Measurements from ENCODE around the gene FAM117A.

DNA sequence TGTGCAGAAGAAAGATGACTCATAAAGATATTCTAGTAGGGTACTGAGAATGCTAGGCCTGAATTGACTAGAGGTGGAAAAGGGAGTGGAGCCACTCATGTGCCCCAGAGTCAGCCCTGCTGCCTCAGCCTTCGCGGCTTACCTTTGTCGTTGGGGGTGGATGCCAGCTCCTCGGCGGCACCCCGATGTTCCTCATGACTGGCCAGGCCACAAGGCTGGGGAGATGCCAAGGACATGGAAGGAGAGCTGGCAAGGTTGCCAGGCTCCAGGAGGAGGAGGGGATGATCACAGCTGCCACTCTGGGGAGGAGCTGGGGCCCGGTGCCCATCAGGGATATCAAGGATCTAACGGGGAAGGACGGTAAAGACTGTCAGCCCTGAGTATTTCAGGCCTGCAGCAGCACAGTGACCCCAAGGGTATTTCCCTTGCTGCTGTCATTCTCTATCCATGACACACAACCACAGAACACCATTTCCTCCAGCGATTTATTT is 46.5 kb downstream of the FAM117A start:
- TF ChIP-seq, protein P1, sequence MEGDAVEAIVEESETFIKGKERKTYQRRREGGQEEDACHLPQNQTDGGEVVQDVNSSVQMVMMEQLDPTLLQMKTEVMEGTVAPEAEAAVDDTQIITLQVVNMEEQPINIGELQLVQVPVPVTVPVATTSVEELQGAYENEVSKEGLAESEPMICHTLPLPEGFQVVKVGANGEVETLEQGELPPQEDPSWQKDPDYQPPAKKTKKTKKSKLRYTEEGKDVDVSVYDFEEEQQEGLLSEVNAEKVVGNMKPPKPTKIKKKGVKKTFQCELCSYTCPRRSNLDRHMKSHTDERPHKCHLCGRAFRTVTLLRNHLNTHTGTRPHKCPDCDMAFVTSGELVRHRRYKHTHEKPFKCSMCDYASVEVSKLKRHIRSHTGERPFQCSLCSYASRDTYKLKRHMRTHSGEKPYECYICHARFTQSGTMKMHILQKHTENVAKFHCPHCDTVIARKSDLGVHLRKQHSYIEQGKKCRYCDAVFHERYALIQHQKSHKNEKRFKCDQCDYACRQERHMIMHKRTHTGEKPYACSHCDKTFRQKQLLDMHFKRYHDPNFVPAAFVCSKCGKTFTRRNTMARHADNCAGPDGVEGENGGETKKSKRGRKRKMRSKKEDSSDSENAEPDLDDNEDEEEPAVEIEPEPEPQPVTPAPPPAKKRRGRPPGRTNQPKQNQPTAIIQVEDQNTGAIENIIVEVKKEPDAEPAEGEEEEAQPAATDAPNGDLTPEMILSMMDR (IDR thresholded peaks at IDR 0.05; ENCODE audit: low read depth, low read length) = no peak
- no peak for TF ChIP-seq POLR2A (IDR thresholded peaks at IDR 0.05; ENCODE audit: extremely low read depth, insufficient read length)
